Measurements from ENCODE around the gene HRH3. TPM values are rescaled to one million over a fixed set of nuclear protein-coding genes. Genes with fewer than 3 reads are reported as not detected.

The HRH3 gene
- total RNA-seq, 1 experiment from 2014 or later, result not detected

- H3K4me1 Mint-ChIP-seq (ENCODE audit: insufficient read depth, unreplicated experiment), result no peaks in the 10 kb centered on the region
- H3K27me3 Mint-ChIP-seq (ENCODE audit: insufficient read depth, unreplicated experiment), result no peaks in the 10 kb centered on the region
- no peak for TF ChIP-seq CTCF (IDR thresholded peaks at IDR 0.05; ENCODE audit: unreplicated experiment)
- H3K36me3 Mint-ChIP-seq (ENCODE audit: insufficient read depth, unreplicated experiment), result no peaks in the 10 kb centered on the region
- intact Hi-C loops (cut with micrococcal nuclease), result no loop called here
- no peak overlapping the region for H3K4me3 Mint-ChIP-seq (ENCODE audit: unreplicated experiment)
- CTCF ChIA-PET, result interaction anchor here (1.2 kb wide), 1 partner anchor 27 kb away, joined by 3 read pairs; no protein-coding TSS in a partner anchor
- H3K9me3 Mint-ChIP-seq (ENCODE audit: unreplicated experiment), result no peaks in the 10 kb centered on the region
- POLR2A ChIA-PET, result interaction anchor here (0.6 to 1.1 kb wide), 4 partner anchors 17 to 376 kb away, joined by 3 to 4 read pairs (median 4); no protein-coding TSS in a partner anchor
- DNase-seq (ENCODE audit: unreplicated experiment), result no peak
- no TSS peak for BruUV-seq (replicated peaks)
- no peak overlapping the region for H3K27ac Mint-ChIP-seq (ENCODE audit: low read depth, unreplicated experiment)
These were observed 14.3 kb upstream of the HRH3 start for GRCh38 chr20:62234339-62234738.

DNA sequence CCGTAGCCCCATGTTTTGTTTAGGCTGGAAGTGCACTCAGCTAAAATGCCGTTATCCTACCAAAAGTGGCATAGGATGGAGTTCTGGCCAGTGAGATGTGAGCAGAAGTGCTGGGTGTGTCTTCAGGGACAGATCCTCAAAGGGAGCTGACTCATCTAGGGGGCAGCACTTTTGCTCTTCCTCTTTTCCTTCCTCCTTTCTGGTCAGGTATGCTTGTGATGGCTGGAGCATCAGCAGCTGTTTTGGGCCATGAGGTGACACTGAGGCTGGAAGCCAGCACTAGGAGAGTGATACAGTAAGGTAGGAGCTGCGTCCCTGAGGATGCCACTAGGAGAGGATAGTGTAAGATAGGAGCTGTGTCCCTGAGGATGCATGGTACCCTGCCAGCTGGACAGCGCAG is 13.6 kb upstream of the HRH3 start:
- no peaks in the 10 kb centered on the region for H3K4me1 Mint-ChIP-seq (ENCODE audit: insufficient read depth, unreplicated experiment)

GRCh38 chr20:62232770-62233645 is 12.9 kb upstream of the HRH3 start:
- H3K27me3 Mint-ChIP-seq (ENCODE audit: insufficient read depth, unreplicated experiment), result no peaks in the 10 kb centered on the region
- H3K4me3 Mint-ChIP-seq (ENCODE audit: unreplicated experiment), result no peak overlapping the region
- H3K9me3 Mint-ChIP-seq (ENCODE audit: unreplicated experiment), result no peaks in the 10 kb centered on the region
- DNase-seq (ENCODE audit: unreplicated experiment), result no peak
- H3K4me1 Mint-ChIP-seq (ENCODE audit: insufficient read depth, unreplicated experiment), result no peaks in the 10 kb centered on the region
- no peaks in the 10 kb centered on the region for H3K36me3 Mint-ChIP-seq (ENCODE audit: insufficient read depth, unreplicated experiment)
- no peak for TF ChIP-seq CTCF (IDR thresholded peaks at IDR 0.05; ENCODE audit: unreplicated experiment)
- intact Hi-C loops (cut with micrococcal nuclease), result no loop called here
- no peak overlapping the region for H3K27ac Mint-ChIP-seq (ENCODE audit: low read depth, unreplicated experiment)
- CTCF ChIA-PET, result interaction anchor here (1.1 kb wide), 1 partner anchor 38 kb away, joined by 4 read pairs; no protein-coding TSS in a partner anchor
- POLR2A ChIA-PET, result interaction anchor here (0.9 kb wide), 1 partner anchor 46 kb away, joined by 3 read pairs; no protein-coding TSS in a partner anchor
- BruUV-seq (replicated peaks), result no TSS peak

More for the DNA sequence above, 13.6 kb upstream of the HRH3 start:
- Mint-ChIP-seq H3K4me3 (ENCODE audit: unreplicated experiment) (no peak overlapping the region), H3K27ac (ENCODE audit: low read depth, unreplicated experiment) (no peak overlapping the region), H3K27me3 (ENCODE audit: insufficient read depth, unreplicated experiment) (no peaks in the 10 kb centered on the region), H3K9me3 (ENCODE audit: unreplicated experiment) (no peaks in the 10 kb centered on the region), H3K36me3 (ENCODE audit: insufficient read depth, unreplicated experiment) (no peaks in the 10 kb centered on the region)
- intact Hi-C loops (cut with micrococcal nuclease), result no loop called here
- DNase-seq (ENCODE audit: unreplicated experiment), result no peak
- TF ChIP-seq CTCF (IDR thresholded peaks at IDR 0.05; ENCODE audit: unreplicated experiment), result no peak
- BruUV-seq (replicated peaks), result no TSS peak
- ChIA-PET POLR2A (interaction anchor here (0.6 to 0.9 kb wide), 2 partner anchors 46 to 66 kb away, joined by 3 to 4 read pairs; no protein-coding TSS in a partner anchor), CTCF (interaction anchor here (1.2 kb wide), 1 partner anchor 27 kb away, joined by 3 read pairs; no protein-coding TSS in a partner anchor)

DNA sequence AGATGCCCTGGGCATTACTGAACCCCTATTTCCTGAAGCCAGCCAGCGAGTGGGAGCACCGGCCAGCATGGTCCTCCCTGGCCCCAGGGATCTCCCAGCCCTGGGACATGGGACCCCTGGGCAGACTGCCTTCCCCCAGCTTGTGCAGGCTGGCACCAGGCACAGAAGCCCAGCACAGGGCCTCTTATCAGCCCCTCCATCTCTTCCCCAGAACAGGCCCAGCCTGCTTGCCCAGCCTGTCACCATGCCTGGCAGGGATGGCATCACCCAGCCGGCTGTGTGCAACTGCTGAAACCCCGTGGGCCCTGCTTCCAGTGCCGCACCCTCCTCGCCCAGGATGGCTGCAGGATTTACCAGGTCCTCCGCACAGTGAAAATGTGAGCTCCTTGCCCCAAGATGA is 12.1 kb upstream of the HRH3 start:
- Mint-ChIP-seq H3K9me3 (ENCODE audit: unreplicated experiment) (no peaks in the 10 kb centered on the region), H3K36me3 (ENCODE audit: insufficient read depth, unreplicated experiment) (no peaks in the 10 kb centered on the region), H3K27ac (ENCODE audit: low read depth, unreplicated experiment) (no peak overlapping the region), H3K4me1 (ENCODE audit: insufficient read depth, unreplicated experiment) (no peaks in the 10 kb centered on the region), H3K27me3 (ENCODE audit: insufficient read depth, unreplicated experiment) (peaks cover 2% of the 10 kb centered on the region), H3K4me3 (ENCODE audit: unreplicated experiment) (no peak overlapping the region)
- intact Hi-C loops (cut with micrococcal nuclease), result no loop called here
- no peak for DNase-seq (ENCODE audit: unreplicated experiment)
- BruUV-seq (replicated peaks), result no TSS peak
- ChIA-PET POLR2A (no interaction called here), CTCF (interaction anchor here (1.1 kb wide), 1 partner anchor 37 kb away, joined by 4 read pairs; no protein-coding TSS in a partner anchor)
- no peak for TF ChIP-seq CTCF (IDR thresholded peaks at IDR 0.05; ENCODE audit: unreplicated experiment)
